ENCODE results near the gene ADCY9.

The ADCY9 gene

DNA sequence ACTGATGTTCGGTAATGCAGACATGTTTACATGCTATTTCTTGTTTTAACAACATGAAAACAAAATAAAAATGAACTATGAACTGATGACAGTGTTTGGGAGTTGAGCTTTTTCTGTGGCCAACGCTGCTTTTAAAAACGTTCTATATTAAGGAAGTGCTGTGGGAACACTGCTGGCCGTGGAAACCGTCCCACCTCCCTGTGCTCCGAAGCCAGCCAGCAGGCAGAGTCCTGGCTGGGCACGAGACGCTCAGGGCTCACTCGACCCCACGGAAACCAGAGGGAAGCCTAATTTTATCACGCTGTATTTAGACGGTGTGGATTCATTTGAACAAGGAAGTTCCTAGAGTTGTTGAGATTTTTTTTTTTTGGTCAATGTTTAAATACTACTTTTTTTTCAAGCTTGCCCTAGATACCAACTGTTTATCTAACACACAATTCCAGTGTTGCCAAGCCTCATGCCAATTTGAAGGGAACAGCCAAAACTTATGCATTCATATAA is 25.8 kb downstream of the ADCY9 start:
- CTCF ChIA-PET: interaction anchor here (0.6 to 0.7 kb wide), 2 partner anchors 123 to 162 kb away, joined by 3 read pairs; no protein-coding TSS in a partner anchor
- DNase-seq (ENCODE audit: low spot score): no peak
- TF ChIP-seq, protein P1, sequence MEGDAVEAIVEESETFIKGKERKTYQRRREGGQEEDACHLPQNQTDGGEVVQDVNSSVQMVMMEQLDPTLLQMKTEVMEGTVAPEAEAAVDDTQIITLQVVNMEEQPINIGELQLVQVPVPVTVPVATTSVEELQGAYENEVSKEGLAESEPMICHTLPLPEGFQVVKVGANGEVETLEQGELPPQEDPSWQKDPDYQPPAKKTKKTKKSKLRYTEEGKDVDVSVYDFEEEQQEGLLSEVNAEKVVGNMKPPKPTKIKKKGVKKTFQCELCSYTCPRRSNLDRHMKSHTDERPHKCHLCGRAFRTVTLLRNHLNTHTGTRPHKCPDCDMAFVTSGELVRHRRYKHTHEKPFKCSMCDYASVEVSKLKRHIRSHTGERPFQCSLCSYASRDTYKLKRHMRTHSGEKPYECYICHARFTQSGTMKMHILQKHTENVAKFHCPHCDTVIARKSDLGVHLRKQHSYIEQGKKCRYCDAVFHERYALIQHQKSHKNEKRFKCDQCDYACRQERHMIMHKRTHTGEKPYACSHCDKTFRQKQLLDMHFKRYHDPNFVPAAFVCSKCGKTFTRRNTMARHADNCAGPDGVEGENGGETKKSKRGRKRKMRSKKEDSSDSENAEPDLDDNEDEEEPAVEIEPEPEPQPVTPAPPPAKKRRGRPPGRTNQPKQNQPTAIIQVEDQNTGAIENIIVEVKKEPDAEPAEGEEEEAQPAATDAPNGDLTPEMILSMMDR (conservative IDR thresholded peaks at IDR 0.05; ENCODE audit: low read depth): no peak
- no peak overlapping the region for H3K27ac ChIP-seq
- POLR2A ChIA-PET (ENCODE audit: low non-redundant PET): no interaction called here

DNA sequence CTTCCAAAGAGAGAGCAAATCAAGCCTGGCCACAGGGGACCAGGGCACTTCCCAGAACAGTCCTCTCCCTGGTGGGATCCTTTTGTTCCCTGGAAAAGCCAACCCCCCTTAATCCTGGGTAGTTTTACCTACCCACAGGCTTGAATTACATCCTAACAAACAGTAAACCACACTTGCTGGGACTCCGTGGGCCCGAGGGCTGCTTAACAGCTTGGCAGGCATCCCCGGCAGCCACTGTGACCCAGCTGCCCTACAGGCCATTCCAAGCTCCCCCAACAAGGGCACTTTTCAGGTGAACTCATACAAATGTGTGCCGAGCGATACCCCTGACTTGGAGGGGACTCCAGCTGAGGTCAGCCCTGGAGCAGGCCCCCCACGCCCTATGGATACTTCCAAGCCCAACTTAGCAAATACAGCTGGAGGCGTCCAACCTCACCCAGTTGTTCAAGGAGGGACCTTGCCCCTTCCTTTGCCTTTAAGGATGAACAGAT is 26.4 kb downstream of the ADCY9 start:
- TF ChIP-seq, protein P1 (conservative IDR thresholded peaks at IDR 0.05; ENCODE audit: low read depth): no peak
- no peak overlapping the region for H3K27ac ChIP-seq
- POLR2A ChIA-PET (ENCODE audit: low non-redundant PET): no interaction called here
- CTCF ChIA-PET: interaction anchor here (0.6 to 0.7 kb wide), 2 partner anchors 122 to 161 kb away, joined by 3 read pairs; no protein-coding TSS in a partner anchor
- no peak for DNase-seq (ENCODE audit: low spot score)

DNA sequence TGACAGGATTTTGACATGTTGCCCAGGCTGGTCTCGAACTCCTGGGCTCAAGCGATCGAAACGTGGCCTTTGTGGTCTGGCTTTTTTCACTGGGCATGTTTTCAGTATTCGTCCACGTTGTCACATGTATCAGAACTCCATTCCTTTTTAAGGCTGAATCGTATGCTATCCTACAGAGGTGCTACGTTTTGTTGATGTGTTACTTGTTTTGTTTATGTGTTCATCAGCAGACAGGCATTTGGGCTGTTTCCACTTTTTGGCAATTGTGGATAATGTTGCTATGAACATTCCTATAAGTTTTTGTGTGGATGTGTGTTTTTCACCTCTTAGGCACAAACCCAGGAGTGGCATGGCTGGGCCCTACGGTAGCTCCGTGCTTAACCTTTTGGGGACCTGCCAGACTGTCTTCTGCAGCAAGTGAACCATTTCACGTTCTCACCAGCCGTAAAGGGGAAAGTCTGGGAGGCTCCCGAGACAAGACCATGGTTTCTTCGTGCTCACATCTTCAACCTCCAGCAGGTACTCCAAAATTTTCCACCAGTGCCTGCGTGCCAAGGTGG is 26.9 kb downstream of the ADCY9 start:
- H3K27ac ChIP-seq: no peak overlapping the region
- TF ChIP-seq, protein P1 (conservative IDR thresholded peaks at IDR 0.05; ENCODE audit: low read depth): no peak
- ChIA-PET POLR2A (ENCODE audit: low non-redundant PET) (no interaction called here), CTCF (no interaction called here)
- no peak for DNase-seq (ENCODE audit: low spot score)

DNA sequence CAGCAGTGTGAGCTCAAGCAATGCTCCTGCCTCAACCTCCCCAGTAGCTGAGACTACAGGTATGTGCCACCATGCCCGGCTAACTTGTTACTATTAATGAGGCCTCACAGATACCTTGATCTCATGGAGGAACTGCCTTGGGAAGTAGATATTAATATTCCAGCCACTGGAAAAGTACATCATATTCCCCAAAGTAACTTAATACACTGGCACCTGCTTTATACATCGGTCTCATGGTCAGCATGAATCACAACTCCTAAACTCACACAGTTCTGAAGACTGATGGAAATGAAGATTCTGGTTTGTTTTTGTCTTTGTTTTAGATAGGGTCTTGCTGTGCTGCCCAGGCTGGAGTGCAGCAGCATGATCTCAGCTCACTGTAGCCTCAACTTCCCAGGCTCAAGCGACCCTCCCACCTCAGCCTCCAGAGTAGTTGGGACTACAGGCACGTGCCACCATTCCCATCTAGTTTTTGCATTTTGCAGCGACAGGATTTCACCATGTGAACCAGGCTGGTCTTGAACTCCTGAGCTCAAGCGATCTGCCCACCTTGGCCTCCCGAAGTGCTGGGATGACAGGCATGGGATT is 28.2 kb downstream of the ADCY9 start:
- CTCF ChIA-PET: no interaction called here
- TF ChIP-seq, protein P1 (conservative IDR thresholded peaks at IDR 0.05; ENCODE audit: low read depth): no peak
- POLR2A ChIA-PET (ENCODE audit: low non-redundant PET): no interaction called here
- DNase-seq (ENCODE audit: low spot score): no peak
- H3K27ac ChIP-seq: no peak overlapping the region

DNA sequence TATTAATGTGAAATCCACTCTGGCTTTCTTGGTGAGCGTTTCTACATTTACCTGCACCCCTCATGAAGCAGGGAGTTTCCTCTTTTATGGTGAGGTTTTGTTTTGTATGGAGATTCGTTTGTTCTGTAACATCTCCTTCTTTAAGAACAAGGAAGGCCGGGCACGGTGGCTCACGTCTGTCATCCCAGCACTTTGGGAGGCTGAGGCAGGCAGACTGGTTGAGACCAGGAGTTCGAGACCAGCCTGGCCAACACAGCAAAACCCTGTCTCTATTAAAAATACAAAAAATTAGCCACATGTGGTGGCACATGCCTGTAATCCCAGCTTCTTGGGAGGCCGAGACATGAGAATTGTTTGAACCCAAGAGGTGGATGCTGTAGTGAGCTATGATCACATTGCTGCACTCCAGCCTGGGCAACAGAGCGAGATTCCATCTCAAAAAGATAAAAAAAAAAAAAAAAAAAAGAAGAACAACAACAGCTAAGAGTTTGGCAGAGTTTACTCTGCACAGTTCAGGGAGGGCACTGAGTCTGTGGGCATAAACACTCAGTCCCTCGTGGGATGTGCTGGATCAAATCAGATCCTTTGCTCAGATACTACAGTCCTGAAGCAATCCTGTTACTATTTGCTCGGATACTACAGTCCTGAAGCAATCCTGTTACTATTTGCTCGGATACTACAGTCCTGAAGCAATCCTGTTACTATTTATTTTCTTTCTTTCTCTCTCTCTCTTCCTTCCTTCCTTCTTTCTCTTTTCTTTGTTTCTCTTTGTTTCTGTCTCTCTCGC is 28.9 kb downstream of the ADCY9 start:
- no peak overlapping the region for H3K27ac ChIP-seq
- ChIA-PET CTCF (no interaction called here), POLR2A (ENCODE audit: low non-redundant PET) (no interaction called here)
- no peak for DNase-seq (ENCODE audit: low spot score)
- TF ChIP-seq, protein P1 (conservative IDR thresholded peaks at IDR 0.05; ENCODE audit: low read depth): no peak

DNA sequence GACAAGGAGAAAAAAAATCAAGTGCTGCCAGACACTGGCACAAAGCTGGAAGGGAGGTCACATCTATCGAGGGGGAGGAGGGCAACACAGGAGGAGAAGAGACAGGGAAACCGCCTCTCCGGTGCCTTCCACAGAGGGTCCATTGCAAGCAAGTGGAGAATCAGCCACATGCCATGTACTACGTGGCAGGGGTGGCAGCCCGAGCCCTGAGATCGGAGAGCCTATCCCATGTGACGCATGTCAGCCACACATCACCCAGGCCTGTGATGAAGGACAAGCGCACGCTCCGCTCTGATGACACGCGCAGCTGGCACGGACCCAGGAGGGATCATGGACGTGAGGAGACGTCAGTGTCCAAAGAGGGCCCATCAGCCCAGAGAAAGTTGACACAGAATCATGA is 30.1 kb downstream of the ADCY9 start:
- ChIA-PET POLR2A (ENCODE audit: low non-redundant PET) (no interaction called here), CTCF (no interaction called here)
- peak overlapping the region; percentile 14; the same call in 1 of the 2 replicates for H3K27ac ChIP-seq
- DNase-seq (ENCODE audit: low spot score): no peak
- TF ChIP-seq, protein P1 (conservative IDR thresholded peaks at IDR 0.05; ENCODE audit: low read depth): no peak
